HEK293T (cell line): Measurements from ENCODE around the gene KRTAP21-3.

Source experiments
- CTCF ChIA-PET: fragments of 350-600 bp; formaldehyde crosslinking; extraction: SDS; loops from one replicate; lab custom pipeline; 2021; ENCODE audit warnings: antibody characterized with exemption, inconsistent platforms; lab: Yijun Ruan, JAX
- POLR2A ChIA-PET: fragments of 350-600 bp; formaldehyde crosslinking; extraction: SDS; loops from one replicate; lab custom pipeline; 2020; ENCODE audit warnings: antibody characterized with exemption, inconsistent platforms; lab: Yijun Ruan, JAX
- DNase-seq: peaks from one replicate; pipeline ENCODE4 v3.0.0; 2012; ENCODE audit warnings: mixed read lengths; ENCODE audit errors: extremely low spot score
- ARNT ChIP-seq: fragments of 450-650 bp; IDR thresholded peaks from 2 replicates; pipeline ENCODE4 v1.6.1; 2017; ENCODE audit warnings: mild to moderate bottlenecking
- BHLHE40 ChIP-seq: fragments of 450-650 bp; IDR thresholded peaks from 2 replicates; pipeline ENCODE4 v1.6.1; 2016; ENCODE audit warnings: mild to moderate bottlenecking, moderate library complexity, borderline replicate concordance
- CTBP1 ChIP-seq: fragments of 450-650 bp; IDR thresholded peaks from 2 replicates; pipeline ENCODE4 v1.6.1; 2016; ENCODE audit warnings: borderline replicate concordance
- ELF4 ChIP-seq: fragments of 450-650 bp; IDR thresholded peaks from 2 replicates; pipeline ENCODE4 v1.6.1; 2017; ENCODE audit warnings: antibody characterized with exemption
- FOXA1 ChIP-seq: fragments of 450-650 bp; IDR thresholded peaks from 2 replicates; pipeline ENCODE4 v1.6.1; 2016; ENCODE audit warnings: mild to moderate bottlenecking
- FOXK2 ChIP-seq: fragments of 450-650 bp; IDR thresholded peaks from 2 replicates; pipeline ENCODE4 v1.6.1; 2016; ENCODE audit warnings: mild to moderate bottlenecking
- FOXM1 ChIP-seq: fragments of 450-650 bp; IDR thresholded peaks from 2 replicates; pipeline ENCODE4 v1.6.1; 2017; ENCODE audit warnings: mild to moderate bottlenecking, borderline replicate concordance
- HDGF ChIP-seq: fragments of 450-650 bp; IDR thresholded peaks from 2 replicates; pipeline ENCODE4 v1.6.1; 2017; ENCODE audit warnings: antibody characterized with exemption, borderline replicate concordance
- L3MBTL2 ChIP-seq: fragments of 450-650 bp; conservative IDR thresholded peaks from 2 replicates; pipeline ENCODE4 v1.6.1; 2016; ENCODE audit warnings: mild to moderate bottlenecking
- LEF1 ChIP-seq: fragments of 450-650 bp; IDR thresholded peaks from 2 replicates; pipeline ENCODE4 v1.6.1; 2017; ENCODE audit warnings: mild to moderate bottlenecking, borderline replicate concordance
- NFRKB ChIP-seq: fragments of 450-650 bp; IDR thresholded peaks from 2 replicates; pipeline ENCODE4 v1.6.1; 2016; ENCODE audit warnings: mild to moderate bottlenecking, moderate library complexity
- SP1 ChIP-seq: fragments of 450-650 bp; IDR thresholded peaks from 2 replicates; pipeline ENCODE4 v1.6.1; 2017
- SUZ12 ChIP-seq: fragments of 450-650 bp; IDR thresholded peaks from 2 replicates; pipeline ENCODE4 v1.6.1; 2016; ENCODE audit warnings: mild to moderate bottlenecking
- TARDBP ChIP-seq: fragments of 450-650 bp; IDR thresholded peaks from 2 replicates; pipeline ENCODE4 v1.6.1; 2016
- ZNF384 ChIP-seq: fragments of 450-650 bp; IDR thresholded peaks from 2 replicates; pipeline ENCODE4 v1.6.1; 2016
- TF ChIP-seq, protein P1 (sequence below): fragments of 450-650 bp; IDR thresholded peaks from 2 replicates; pipeline ENCODE4 v1.6.1; 2016

The KRTAP21-3 gene

DNA sequence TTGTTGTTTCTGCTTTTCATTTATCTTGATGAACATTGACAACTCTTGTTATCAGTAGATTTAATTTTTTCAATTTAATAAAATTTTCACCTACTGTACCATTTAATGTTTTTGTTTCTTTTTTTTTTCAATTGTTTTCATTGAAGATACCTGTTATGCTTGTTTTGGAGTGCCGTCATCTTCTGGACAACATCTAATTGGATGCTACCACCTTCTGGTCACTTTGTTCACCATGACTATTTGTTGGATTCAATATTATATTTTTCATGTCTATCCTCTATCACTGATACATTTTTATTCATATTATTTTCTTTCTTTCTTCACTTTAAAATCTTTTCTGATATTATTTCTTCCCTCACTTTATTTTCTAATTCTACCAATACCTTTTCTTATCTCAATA lies 14.4 kb upstream of the KRTAP21-3 start:
- no peak for DNase-seq
- POLR2A ChIA-PET, result no interaction called here
- CTCF ChIA-PET, result no interaction called here
- TF ChIP-seq HDGF (no peak), FOXK2 (no peak), FOXA1 (no peak), ELF4 (no peak)

DNA sequence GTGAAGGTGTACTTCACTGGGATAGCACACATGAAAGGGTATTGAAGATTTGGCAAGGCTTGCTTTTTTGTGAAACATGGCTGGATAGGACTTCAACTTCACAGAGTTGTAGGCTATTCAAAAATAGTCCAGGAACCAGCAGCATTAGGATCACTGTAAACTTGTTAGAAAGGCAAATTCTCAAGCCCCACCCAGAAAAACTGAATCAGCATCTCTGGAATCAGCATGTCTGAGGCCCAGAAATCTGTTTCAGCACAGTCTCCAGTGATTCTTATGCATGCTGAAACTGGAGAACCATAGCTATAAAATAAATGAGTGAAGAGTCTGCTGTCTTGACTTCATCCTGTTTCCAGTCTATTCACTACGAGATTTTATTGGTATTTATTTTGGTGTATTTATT lies 8.1 kb upstream of the KRTAP21-3 start:
- TF ChIP-seq L3MBTL2, result no peak
- TF ChIP-seq TARDBP, result no peak
- TF ChIP-seq FOXK2, result no peak
- TF ChIP-seq BHLHE40, result no peak
- TF ChIP-seq FOXM1, result no peak
- no peak for TF ChIP-seq HDGF
- TF ChIP-seq NFRKB, result no peak
- no peak for TF ChIP-seq SP1
- TF ChIP-seq, protein P1, sequence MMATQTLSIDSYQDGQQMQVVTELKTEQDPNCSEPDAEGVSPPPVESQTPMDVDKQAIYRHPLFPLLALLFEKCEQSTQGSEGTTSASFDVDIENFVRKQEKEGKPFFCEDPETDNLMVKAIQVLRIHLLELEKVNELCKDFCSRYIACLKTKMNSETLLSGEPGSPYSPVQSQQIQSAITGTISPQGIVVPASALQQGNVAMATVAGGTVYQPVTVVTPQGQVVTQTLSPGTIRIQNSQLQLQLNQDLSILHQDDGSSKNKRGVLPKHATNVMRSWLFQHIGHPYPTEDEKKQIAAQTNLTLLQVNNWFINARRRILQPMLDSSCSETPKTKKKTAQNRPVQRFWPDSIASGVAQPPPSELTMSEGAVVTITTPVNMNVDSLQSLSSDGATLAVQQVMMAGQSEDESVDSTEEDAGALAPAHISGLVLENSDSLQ, result no peak
- TF ChIP-seq CTBP1, result no peak
- TF ChIP-seq ELF4, result no peak
- TF ChIP-seq LEF1, result no peak
- TF ChIP-seq ZNF384, result no peak
- TF ChIP-seq FOXA1, result no peak
- TF ChIP-seq ARNT, result no peak
- TF ChIP-seq SUZ12, result no peak
- DNase-seq, result no peak
- POLR2A ChIA-PET, result no interaction called here
- CTCF ChIA-PET, result no interaction called here

DNA sequence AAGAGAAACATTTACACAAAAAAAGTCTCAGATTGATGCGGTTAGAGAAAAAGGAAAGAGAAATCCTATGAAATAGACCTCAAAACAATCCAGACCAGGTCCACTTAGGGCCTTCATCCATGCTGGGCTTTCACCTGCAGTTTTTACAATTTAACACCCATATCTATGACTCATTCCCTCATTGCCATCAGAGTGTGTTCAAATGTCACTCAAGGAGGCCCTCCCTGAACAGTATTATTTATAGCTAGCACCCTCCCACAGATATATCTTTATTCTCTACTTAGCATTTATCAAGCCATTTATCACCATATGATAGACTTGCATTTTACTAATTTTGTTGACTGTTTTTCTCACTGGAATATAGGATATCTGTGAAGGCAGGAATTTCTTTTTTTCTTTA lies 824 bp upstream of the KRTAP21-3 start:
- DNase-seq, result no peak
- CTCF ChIA-PET, result no interaction called here
- no peak for TF ChIP-seq CTBP1
- TF ChIP-seq, protein P1, result no peak
- TF ChIP-seq SUZ12, result no peak
- TF ChIP-seq ARNT, result no peak
- no peak for TF ChIP-seq L3MBTL2
- no peak for TF ChIP-seq FOXA1
- TF ChIP-seq TARDBP, result no peak
- TF ChIP-seq HDGF, result no peak
- no peak for TF ChIP-seq BHLHE40
- TF ChIP-seq LEF1, result no peak
- TF ChIP-seq ELF4, result no peak
- TF ChIP-seq ZNF384, result no peak
- POLR2A ChIA-PET, result no interaction called here

DNA sequence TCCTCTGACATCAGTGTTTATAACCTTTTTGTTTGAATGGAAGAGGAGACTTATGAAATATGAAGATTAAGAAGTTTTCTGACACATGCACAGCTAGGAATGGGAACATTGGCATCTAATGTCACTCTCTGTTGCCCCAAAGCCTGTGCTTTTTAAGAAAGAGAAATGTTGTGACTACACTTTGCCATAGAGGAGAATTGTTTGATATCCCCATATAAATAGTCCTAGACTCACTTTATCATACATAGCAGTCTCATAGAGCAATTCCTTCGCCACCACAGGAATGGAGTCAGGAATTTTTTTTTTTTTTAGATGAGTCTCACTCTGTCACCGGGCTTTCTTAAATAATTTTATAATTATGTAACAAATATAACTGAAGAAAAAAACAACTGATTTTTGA lies 1.5 kb downstream of the KRTAP21-3 start:
- POLR2A ChIA-PET, result no interaction called here
- no peak for DNase-seq
- CTCF ChIA-PET, result no interaction called here
- TF ChIP-seq FOXM1, result no peak
- TF ChIP-seq CTBP1, result no peak

DNA sequence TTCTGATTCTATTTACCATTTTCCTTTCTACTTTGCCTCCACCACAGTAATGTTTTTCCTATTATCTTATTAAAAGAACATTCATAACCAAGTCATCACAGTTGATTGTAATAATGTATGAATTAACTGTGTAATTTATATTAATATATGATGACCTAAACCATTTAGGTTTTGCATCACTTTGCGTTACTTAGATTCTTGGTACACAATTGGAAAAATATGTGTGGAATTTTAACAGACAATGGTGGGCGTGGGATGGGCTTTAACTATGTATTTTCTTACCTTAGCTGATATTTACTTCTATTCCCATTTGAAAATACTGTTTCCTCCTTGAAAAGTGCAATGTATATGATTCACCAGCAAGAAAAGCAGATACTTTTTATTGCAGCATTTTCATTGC lies 3.6 kb downstream of the KRTAP21-3 start:
- ChIA-PET POLR2A (no interaction called here), CTCF (no interaction called here)
- TF ChIP-seq SUZ12, result no peak
- no peak for TF ChIP-seq NFRKB
- no peak for TF ChIP-seq L3MBTL2
- no peak for TF ChIP-seq ELF4
- no peak for TF ChIP-seq SP1
- TF ChIP-seq FOXK2, result no peak
- TF ChIP-seq CTBP1, result no peak
- no peak for TF ChIP-seq BHLHE40
- TF ChIP-seq ARNT, result no peak
- no peak for TF ChIP-seq FOXM1
- TF ChIP-seq, protein P1, result no peak
- DNase-seq, result no peak

DNA sequence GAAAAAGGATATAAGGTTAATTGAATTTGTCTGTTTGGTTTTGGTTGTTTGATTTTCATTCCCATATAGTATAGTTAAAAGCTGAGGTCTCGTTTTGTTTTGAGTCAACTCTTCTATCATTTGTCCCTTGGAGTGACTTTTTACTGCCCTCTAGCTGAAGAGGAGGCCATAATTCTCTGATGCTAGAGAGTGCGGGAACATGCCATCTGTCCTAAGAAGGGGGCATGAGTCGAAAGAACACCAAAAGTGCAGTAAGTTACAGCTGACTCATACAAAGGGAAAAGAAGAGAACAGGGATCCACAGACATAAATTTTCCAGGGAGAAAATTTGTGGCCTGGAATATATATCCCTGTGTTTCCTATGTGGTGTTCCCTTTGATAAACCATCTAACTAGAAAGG lies 4.1 kb downstream of the KRTAP21-3 start:
- ChIA-PET POLR2A (no interaction called here), CTCF (no interaction called here)
- TF ChIP-seq BHLHE40 (no peak), TARDBP (no peak), ELF4 (no peak), ARNT (no peak), L3MBTL2 (no peak), ZNF384 (no peak), HDGF (no peak), LEF1 (no peak), FOXA1 (no peak), SUZ12 (no peak), CTBP1 (no peak), FOXK2 (no peak), SP1 (no peak)
- DNase-seq, result no peak

DNA sequence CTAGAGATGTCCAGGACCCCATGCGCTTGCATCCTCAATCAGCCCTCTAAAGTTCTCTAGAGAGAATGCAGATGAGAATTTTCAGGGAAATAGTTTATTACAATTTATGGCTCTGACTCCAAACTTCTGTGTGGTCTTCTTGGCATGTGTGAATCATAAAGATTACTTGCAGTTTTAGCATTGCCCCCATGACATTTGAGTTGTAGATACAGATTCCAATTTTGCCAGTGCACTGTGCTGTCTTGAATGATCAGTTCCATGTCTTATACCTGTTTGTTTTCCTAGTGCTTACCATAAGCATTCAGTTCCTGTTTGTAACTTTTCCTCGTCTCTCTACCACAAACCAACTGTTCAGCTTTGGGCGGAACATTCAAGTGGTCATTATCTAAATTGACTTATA lies 4.8 kb downstream of the KRTAP21-3 start:
- no peak for TF ChIP-seq SP1
- no peak for TF ChIP-seq ARNT
- TF ChIP-seq NFRKB, result no peak
- no peak for TF ChIP-seq SUZ12
- POLR2A ChIA-PET, result no interaction called here
- CTCF ChIA-PET, result no interaction called here
- no peak for DNase-seq
